GM12801 (cell line): ENCODE results near the gene HCK.

Experiments
- TF ChIP-seq, protein P1 (sequence below): IDR thresholded peaks from one replicate; pipeline ENCODE4 v1.5.1; 2011; ENCODE audit warnings: control low read depth; ENCODE audit not compliant: insufficient read length; ENCODE audit errors: extremely low read depth

The HCK gene

DNA sequence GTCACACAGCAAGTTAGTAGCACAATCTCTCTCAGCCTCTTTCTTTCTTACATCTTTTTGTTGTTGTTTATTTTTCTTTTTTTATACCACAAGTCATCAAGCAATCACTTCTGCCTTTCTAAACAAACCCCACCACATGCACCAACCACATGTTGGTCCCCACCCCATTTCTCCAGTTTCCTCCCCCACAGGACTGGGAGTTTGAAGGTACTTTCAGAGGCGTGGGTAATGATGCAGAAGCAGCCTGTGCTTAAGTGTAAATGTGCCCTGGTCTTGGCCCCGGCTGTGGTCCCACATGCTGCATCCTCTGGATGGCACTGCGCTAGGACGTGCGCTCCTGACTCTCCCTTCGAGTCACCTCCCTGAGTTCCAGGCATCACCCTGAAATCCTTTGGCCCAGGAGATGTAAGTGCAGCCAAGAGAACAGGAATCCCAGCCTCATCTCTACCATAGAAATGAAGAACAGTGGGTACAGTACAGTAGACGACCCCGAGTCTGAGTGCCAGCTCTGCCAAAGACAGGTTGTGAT is 5.7 kb downstream of the HCK start:
- TF ChIP-seq, protein P1, sequence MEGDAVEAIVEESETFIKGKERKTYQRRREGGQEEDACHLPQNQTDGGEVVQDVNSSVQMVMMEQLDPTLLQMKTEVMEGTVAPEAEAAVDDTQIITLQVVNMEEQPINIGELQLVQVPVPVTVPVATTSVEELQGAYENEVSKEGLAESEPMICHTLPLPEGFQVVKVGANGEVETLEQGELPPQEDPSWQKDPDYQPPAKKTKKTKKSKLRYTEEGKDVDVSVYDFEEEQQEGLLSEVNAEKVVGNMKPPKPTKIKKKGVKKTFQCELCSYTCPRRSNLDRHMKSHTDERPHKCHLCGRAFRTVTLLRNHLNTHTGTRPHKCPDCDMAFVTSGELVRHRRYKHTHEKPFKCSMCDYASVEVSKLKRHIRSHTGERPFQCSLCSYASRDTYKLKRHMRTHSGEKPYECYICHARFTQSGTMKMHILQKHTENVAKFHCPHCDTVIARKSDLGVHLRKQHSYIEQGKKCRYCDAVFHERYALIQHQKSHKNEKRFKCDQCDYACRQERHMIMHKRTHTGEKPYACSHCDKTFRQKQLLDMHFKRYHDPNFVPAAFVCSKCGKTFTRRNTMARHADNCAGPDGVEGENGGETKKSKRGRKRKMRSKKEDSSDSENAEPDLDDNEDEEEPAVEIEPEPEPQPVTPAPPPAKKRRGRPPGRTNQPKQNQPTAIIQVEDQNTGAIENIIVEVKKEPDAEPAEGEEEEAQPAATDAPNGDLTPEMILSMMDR = no peak

DNA sequence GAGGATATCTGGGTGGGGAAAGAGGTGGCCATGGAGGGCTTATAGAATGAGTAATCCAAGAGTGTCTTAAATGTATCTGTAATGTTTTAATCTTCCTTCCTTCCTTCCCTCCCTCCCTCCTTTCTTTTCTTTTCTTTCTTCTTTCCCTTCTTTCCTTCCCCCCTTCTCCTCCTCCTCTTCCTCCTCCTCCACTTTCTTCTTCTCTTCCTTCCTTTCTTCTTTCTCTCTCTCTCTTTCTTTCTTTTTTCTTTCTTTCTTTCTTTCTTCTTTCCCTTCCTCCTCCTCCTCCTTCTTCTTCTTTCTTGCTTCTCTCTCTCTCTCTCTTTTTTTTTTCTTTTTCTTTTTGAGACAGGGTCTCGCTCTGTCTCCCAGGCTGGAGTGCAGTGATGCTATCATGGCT is 7.1 kb downstream of the HCK start:
- TF ChIP-seq, protein P1 = no peak

DNA sequence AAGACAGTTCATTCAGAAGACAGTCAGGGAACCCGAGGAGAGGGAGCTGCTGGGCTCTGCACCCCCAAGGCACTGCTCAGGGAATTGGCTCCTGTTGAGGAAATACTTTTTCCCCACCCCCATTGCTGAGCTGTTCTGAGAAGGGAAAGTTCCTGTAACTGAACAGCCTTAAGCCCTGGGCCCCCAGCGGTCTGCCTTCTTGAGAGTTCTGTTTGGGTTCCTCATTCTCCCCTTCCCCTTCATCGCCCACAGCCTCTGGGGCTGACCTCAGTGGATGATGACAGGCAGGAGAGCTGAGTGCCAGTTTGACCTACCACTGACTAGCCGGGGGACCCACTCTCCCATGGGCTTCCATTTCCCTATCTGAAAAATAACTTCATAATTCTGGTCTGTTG is 10.7 kb downstream of the HCK start:
- TF ChIP-seq, protein P1 = no peak

DNA sequence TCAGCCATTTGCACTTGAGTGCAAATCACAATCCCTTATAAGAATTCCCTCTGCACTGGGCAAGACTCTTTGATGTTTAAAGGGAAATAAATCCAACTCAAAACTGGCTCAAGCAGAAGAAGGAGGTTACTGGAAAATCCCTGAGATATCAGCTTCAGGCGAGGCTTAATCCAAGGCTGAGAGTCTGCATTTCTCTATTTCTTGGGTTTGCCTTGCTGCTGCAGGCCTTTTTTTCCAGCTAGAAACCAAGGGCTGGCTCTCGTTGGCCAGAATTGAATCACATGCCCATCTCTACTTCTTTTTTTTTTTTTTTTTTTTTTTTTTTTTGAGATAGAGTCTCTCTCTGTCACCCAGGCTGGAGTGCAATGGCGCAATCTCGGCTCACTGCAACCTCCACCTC is 11.7 kb downstream of the HCK start:
- TF ChIP-seq, protein P1 = no peak

DNA sequence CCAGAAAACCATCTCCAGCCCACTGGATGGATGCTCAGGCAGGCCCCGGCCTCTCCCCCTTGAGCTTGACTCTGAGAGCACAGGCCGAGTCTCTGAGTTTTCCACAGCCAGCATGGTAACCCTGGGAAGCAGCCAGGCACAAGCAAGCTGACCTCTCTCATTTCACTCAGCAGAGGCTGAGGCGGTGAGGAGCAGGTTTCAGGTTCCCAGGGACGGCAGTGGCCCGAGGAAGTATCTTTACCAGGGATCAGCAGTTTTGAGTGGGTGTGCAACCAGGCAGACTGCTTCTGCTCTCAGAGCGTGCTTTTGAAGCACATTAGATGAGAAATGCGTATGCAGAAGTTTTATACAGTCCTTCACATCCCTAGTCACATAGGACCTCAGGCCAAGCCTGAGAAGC is 12.6 kb downstream of the HCK start:
- TF ChIP-seq, protein P1 = no peak

DNA sequence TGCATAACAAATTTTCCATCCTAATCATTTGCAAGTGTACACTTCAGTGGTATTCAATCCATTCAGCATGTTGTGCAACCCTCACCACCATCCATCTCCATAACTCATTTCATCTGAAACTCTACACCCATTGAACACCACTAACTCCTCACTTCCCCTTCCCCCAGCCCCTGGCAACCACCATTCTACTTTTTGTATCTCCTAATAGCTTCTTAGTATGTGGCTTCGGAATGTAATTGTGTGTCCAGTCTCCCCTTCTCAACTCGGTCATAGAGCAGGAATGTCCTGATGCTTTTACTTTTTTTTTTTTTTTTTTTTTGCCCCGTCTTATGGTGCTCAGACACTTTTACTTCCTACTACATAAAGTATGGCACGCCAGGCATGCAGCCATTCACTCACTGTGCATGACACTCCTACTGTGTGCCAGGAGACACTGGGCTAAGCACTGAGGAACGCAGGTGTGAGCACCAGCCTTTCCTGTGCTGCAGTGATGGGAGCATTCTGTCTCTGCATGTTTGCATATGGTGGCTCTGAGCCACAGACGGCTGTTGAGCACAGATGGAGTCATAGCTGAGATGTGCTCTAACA is 15.3 kb downstream of the HCK start:
- TF ChIP-seq, protein P1 = no peak

DNA sequence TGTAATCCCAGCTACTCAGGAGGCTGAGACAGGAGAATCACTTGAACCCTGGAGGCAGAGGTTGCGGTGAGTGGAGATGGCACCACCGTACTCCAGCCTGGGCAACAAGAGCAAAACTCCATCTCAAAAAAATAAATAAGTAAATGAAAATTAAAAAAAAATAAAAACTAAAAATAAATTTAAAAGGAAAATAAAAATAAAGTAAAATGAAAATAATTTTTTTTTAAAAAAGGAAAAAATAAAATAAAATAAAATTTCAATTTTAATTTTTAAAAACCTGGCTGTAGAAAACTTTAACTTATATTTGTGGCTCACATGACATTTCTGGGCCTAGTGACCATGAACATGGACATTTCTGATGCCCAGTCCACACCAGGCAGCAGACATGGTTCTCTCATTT is 16.1 kb downstream of the HCK start:
- TF ChIP-seq, protein P1 = no peak
